IPS-NIHi7 (cell line): ENCODE data around the gene FOCAD.
A peak's percentile ranks its signal among the peaks of the same experiment; 100 is the strongest.

Experiments used
- DNase-seq: peaks from one replicate; pipeline ENCODE4 v3.0.0; 2012; ENCODE audit warnings: mixed read lengths; ENCODE audit errors: extremely low spot score

The FOCAD gene

GRCh38 chr9:20804489-20805250 is 120.6 kb downstream of the FOCAD start:
- DNase-seq, result no peak

DNA sequence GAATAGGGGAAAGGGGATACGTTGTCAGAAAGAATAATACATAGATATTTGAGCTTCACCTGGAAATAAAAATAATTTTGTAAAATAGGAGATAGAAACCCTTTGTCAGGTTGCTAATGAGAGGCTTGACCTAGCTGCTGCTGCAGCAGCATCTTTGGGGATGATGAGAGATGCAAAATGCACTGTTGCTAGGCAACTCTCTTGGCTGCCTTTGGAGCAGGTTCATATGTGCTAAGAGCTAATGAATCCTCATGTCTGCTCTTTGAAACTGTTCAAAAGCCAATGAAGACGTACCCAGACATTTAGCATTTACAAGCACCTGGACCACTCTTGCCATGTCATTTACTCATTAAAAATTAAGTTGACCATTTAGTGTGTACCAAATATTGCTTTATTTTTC is 121.7 kb downstream of the FOCAD start:
- DNase-seq, result no peak

- no peak for DNase-seq
Measured at GRCh38 chr9:20808002-20808401, 123.9 kb downstream of the FOCAD start.

DNA sequence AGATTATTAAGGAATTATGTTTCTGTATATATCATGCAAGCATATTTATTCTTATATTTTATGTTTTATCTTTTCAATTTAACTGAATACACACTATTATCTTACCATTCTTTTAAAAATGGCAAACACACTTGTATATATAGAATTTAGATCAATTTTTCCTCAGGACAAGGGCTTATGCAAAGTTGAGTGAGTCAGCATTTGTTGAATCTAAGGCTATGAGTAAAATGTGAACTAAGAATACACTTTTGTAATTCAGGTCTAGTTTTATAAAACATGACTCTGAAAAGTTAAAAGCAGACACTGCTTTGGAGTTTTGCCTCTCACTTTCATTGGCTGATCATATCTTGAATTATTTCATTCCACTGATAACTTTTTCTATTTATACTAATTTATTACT is 127.8 kb downstream of the FOCAD start:
- no peak for DNase-seq

DNA sequence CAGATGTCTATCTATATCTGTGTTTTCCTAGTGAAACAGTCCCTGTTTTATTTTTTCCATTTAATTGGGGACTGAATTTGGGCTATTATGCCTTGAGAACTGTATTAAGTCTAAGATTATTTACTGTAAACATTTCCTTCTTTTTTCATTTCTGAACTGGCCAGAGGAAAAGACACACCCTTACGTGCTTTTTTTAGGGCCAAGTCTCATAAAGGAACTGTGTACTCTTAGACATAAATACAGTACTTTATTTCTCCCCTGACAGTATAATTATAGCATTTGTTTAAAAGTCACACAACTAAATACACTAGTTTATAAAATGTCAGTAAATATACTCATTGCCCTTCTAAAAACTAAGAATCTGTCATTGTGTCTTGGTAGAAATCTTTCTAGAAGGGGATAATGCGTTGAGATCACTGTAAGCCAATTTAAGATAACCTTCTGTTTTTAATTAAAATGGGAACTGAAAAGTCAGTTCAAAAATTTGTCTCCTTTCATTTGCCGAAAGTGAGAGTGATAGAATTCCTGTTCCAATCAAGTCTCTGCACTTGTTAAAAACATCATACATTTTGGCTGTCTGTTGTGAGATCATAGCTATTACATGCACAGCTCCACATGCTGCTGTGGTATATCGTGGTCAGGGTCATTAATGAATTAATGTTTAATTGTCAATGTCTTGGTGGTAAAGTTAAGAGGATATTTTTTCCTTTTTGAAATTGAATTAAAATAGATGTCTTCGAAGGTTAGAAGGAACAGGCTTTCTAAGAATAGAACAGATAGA is 132.1 kb downstream of the FOCAD start:
- DNase-seq, result no peak

- no peak for DNase-seq
Measured at GRCh38 chr9:20823051-20823450, 139.0 kb downstream of the FOCAD start.

DNA sequence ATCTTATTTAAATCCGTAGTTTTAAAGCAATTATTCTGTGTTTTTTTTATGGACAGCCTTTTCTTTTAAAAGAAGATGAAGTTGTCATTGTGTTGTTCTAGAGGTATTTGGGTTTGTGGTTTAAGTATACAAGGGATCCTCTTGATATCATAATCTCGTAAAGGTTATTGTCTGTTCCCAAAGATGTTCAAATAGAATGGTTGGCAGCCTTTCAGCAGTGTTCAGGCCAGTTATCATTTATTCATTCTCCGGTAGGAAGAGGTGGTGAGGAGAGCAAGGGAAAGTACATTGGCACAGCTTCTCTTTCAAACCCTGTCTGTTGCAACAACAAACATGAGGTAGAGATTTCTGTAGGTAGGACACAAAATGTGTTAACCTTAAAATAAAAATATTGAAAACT is 147.0 kb downstream of the FOCAD start:
- DNase-seq, result no peak

GRCh38 chr9:20832775-20833174 is 148.7 kb downstream of the FOCAD start:
- DNase-seq, result no peak

DNA sequence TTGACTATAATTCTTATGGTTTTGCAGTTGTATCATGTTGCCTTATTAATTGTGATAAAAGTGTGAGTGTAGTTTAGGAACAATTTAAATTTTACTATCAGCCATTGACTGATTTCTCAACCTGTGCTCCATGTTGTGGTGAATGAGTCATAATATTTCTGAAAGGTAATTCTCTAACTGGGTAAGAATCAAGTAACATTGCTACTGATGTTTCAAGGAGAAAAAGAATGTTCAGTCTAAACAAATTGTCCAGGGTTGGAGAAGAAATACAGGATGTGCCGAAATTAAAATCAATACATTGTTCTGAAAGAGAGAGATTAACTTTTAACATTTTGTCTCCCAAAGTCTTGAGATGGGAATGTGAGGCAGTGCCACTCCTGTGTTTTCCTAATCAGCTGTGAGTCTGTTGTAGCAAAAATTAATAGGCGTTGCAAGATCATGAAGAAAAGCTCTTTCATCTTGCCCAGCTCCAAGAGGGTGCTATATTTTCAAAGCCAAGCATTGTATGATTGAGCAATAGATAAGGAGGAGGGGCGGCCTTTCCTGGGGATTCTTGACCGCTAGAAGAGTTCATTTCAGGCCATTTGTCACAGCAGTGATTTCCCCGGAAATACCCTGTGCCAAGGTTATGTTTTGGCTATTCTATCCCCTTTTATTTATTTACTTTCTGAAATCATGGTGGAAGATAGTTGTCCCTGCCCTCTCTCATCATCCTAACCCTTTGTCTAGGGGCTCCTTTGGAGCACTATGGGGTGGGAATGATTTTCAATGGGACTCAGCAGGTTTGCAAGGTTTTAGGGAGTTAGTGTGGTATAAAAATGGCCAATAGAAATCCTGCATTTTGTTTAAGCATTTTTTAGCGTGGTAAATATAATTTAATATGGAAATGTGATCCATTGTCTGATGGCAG is 151.6 kb downstream of the FOCAD start:
- peak; percentile 9 for DNase-seq

GRCh38 chr9:20837166-20837565 is 153.1 kb downstream of the FOCAD start:
- DNase-seq, result no peak

DNA sequence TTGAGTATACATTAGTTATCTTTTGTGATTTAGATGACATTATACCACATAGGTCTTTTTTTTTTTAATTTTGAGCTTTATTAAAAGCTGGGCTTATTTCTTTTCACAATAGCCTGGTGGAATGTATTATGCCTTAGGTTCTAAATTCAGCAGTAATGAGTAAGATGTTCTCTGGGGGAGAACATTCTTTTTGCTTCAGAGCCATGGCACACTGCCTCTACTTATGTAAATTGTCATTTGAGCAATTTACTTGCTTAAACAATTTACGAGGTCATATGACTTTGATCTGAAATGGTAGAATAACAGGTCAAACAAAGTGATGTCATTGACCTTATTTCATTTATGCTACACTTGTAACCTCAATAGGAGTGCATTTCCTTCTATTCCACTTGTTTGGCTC is 154.2 kb downstream of the FOCAD start:
- DNase-seq, result no peak

- DNase-seq, result no peak
Measured at GRCh38 chr9:20844916-20845315, 160.9 kb downstream of the FOCAD start.

GRCh38 chr9:20848490-20848889 is 164.4 kb downstream of the FOCAD start:
- DNase-seq, result no peak

DNA sequence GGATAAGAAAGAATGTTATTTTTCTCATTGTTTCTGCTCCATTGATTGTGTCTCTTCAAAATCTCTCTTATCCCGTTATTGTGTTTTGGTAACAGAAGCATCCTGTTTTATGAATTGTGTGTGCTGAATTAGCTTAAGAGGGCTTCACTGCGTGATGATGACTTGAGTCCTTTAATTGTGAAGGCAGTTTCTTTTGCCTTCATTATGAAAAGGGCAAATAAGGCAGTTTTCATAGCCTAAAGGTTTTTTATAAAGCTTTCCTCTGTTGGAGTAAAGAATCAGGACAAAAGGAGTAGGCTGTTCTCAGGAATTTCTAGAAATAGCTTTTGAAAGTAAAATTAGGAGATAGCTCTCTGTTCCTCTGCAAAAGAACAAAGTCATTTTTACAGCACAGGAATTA is 169.8 kb downstream of the FOCAD start:
- no peak for DNase-seq

- DNase-seq, result no peak
Measured at GRCh38 chr9:20854444-20854843, 170.4 kb downstream of the FOCAD start.

DNA sequence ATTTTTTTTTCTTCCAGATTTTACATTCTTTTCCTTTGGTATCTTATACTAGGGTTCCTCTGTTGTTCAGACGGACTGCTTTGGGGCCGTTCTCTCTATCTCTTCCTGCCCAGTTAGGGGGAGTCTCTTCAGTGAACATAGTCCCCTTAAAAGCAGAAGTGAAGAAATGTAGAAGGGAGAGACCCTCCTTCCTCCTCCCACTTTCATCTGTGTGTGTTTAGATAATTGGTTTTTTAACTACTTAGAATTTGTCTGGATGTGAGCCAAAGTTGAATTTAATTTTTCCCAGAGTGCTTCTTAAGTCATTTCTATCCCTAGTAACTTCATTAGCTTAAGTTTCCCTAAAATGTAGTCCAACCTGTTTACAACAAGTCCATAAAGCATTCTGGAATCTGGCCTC is 179.9 kb downstream of the FOCAD start:
- DNase-seq, result no peak

GRCh38 chr9:20865347-20865746 is 181.3 kb downstream of the FOCAD start:
- no peak for DNase-seq

GRCh38 chr9:20870115-20870514 is 186.1 kb downstream of the FOCAD start:
- DNase-seq, result no peak

- DNase-seq, result peak; percentile 33
Measured at GRCh38 chr9:20872340-20872977, 188.4 kb downstream of the FOCAD start.

GRCh38 chr9:20873240-20873865 is 189.3 kb downstream of the FOCAD start:
- DNase-seq, result no peak

- DNase-seq, result no peak
Measured at GRCh38 chr9:20880271-20880670, 196.2 kb downstream of the FOCAD start.
